Bone marrow (tissue), 2 donors: ENCODE data around the gene DNPH1.

Experiments
- DNase-seq, 2 donors: peaks; one replicate each; lab custom pipeline; 2025; lab: John Stamatoyannopoulos, UW

DNPH1 gene

DNA sequence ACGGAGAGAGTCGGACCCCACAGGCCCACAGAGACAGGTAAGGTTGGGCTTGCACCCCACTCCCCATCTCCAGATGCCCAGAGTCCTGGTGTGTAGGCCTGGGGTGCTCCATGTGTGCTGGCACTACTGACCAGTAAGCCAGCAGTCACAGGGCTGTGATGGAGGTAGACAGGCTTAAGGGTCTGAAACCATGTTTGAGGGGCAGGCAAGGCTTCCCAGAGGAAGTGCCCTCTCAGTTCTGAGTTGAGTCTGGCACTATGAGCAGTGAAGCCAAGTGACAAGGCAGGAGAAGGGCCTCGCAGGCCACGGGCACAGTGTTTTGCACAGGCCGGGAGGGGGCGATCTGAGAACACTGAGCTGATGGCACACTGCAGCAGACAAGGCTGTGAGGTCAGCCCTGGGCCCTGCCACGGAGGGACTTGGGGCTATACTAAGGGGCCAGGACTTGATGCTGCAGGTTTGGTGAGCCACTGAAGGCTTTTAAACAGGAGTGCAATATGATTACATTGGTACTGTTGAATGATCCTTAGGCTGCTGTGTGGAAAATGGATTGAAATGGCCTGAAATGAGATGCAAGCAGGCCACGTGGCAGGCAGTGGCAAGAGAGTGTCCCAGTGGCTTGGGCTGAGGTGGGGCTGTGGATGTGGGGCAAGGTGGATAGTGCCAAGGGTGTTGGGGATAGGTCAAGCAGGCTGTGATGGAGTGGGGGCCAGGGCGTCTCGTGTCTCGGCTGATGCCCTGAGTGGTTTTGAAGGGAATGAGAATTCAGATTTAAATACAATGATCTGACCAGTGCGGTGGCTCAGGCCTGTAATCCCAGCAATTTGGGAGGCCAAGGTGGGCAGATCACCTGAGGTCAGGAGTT is 34.3 kb upstream of the DNPH1 start:
- peak; percentile 41 to 69 for DNase-seq

DNA sequence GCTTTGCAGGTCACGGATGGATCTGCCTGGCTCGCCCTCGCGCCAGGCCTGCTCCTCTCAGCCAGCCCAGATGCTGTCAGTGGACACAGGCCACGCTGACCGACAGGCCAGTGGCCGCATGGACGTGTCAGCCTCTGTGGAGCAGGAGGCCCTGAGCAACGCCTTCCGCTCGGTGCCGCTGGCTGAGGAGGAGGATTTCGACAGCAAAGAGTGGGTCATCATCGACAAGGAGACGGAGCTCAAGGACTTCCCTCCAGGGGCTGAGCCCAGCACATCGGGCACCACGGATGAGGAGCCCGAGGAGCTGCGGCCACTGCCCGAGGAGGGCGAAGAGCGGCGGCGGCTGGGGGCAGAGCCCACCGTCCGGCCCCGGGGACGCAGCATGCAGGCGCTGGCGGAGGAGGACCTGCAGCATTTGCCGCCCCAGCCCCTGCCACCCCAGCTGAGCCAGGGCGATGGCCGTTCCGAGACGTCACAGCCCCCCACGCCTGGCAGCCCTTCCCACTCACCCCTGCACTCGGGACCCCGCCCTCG is 33.6 kb upstream of the DNPH1 start:
- no peak for DNase-seq

DNA sequence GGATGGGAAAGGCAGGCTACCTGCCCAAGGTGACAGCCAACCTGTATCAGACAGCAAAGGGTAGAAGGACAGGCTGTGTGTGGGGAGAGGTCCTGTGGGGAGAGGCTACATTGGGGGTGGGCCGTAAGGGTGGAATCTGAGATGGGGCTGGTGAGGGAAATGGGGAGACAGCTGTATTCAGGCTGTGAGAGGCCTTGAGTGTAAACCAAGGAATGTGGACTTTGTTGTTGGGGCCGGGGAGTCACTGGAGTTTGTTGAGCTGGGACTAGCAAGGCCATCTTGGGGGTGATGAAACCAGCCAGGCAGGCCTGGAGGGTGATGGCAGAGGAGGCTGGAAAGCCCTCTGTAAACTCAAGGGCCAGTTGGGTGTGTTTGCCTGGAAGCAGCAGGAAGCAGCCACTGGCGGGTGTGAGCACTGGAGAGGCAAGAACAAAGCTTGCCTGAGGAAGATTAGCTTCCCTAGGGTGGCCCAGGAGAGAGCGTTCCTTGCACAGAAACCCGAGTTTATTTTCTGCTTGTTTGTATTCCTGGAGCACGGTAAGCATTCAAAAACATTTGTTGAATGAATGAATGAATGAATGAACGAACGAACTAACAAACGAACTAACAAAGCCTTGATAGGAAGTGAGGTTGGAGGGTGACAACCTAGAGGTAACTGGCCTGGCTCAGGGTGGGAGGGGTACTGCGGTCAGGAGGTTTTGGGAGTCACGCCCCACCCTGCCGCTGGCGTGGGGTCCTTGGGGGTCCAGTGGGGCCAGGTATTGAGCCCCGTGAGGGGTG is 32.9 kb upstream of the DNPH1 start:
- DNase-seq = no peak

DNA sequence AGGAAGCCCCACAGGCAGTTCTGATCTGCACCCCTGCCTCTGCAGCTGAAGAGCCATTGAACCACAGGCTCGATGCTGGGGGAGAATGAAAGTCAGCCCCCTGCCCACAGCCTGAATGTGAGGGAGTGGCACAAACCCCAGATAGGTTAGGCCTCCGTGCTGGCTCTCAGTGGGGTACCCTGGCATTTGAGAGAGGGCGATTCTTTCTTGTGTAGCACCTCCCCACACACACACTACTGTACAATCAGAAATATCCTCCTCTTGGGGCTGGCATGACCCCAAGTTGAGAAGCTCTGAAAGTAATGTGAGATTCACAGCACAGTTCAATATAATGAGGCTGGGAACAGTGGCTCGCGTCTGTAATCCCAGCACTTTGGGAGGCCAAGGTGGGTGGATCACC is 31.9 kb upstream of the DNPH1 start:
- no peak for DNase-seq

DNA sequence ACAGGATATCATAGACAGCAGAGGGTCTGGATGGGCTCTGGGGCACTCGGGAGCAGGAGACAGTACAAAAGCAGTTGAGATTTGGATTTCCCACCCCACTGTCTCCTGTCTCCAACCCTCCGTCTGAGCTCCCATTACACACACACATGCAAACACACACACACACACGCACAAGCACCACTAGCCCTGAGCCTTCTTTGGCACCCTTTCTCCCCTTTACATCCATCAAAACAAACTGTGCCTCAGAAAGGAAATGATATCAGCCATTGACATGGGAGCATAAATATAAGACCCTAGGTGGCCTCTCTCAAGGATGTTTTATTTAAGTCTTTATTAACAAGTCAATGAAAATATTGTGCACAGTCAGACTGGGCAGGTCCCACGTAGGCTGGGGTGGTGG is 31.5 kb upstream of the DNPH1 start:
- no peak for DNase-seq

DNA sequence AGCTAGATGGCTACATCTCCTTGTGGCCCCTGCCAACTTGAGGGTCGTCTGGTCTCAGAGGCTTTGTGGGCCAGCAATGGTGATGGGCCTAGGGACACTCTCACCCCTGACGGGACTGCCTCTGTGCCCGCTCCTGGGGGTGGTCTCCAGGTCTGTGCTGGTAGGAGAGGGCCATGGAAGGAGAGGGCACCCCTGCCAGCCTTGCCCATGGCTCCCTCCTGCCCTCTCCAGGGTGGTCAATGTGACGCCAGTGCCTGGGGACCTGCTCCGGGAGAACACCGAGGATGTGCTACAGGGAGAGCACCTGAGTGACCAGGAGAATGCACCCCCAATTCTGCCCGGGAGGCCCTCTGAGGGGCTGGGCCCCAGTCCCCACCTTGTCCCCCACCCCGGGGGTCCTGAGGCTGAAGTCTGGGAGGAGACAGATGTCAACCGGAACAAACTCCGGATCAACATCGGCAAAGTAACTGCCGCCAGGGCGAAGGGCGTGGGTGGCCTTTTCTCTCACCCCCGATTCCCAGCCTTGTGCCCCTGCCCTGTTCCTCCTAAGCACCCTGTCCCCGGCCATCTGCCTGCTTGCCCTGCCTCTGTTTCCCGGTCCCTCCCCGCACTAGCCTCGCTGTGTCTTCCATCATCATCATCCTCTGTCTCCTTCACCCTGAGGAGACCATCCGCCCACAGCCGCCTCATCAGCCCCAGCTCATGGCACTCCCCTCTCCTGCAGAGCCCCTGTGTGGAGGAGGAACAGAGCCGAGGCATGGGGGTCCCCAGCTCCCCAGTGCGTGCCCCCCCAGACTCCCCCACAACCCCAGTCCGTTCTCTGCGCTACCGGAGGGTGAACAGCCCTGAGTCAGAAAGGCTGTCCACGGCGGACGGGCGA is 29.8 kb upstream of the DNPH1 start:
- DNase-seq = no peak

DNA sequence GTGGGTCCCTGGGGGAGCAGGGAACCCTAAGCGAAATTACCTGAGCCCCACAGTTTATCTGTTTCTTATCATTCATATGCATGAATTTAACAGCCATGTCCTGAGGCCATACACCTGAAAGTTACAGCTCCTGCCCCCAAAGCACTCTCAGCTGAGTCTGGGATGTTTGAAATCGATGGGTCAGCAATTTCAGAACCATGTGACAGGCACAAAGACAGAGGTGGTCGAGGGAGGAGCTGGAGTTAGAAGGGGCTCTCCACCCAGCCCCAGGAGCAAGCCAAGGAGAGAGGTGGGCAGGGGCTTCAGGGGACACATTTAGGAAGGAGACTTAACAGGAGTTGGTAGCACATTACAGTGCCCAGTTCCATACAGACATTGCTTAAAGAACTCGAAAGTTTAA is 28.9 kb upstream of the DNPH1 start:
- no peak for DNase-seq

DNA sequence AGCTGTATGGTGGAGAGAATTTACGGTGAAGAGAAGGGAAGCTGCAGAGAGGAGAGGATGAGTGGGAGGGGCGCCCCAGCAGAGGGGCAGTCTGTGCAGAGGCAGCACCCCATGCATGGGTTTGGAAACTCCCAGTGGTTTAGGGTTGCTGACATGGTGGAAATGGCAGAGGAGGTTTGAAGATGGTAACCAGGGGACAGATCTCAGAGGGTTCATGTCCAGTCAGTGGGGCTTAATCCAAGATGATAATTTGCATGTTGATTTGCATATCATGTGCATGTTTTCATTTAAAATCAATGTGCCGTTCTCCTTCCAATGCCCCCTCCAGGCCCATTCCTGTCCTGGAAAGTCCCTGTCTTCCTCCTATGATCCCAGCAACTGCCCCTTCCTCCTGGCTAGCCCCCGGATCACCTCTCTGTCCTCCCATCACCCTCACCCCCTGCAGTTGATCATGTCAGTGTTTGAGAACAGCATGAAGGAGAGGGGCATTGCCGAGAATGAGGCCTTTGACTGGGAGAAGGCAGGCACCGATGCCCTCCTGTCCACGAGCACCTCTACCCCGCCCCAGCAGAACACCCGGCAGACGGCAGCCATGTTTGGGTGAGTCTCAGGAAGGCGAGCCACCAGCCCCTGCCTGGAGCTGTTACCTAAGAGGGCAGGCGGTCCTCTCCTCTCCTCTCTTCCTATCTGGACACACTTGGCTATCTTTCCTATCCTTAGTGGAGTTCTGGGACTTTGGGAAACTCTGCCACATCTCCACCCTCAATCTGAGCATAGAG is 28.3 kb upstream of the DNPH1 start:
- DNase-seq = no peak

DNA sequence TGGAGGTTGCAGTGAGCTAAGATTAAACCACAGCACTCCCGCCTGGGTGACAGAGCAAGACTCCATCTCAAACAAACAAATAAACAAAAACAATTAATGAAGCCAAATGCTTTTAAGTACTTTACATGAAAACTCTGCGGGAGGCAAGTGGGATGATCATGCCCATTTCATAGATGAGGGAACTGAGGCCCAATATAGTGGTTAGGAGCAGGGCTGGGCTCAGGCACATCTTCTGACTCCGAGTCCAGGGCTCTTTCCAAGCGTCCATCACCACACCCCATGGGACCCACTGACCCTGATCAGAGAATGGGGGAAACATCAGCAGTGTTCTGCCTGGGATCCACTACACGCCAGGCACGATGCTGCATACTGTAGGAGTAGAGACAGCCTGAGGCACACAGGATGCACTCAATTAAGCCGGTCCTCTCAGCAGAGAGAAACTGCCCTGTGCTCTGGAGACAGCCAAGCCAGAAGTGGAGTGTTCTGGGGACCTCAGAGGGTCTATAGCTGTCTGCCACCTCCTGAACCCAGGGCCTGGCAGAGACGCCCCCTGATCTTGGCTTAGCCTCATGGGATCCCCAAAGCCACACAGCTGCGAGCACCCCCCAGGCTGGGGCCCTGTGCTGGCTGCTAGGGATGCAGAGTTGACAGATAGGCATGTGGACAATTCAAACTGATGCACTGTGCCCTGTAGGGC is 27.5 kb upstream of the DNPH1 start:
- no peak for DNase-seq

DNA sequence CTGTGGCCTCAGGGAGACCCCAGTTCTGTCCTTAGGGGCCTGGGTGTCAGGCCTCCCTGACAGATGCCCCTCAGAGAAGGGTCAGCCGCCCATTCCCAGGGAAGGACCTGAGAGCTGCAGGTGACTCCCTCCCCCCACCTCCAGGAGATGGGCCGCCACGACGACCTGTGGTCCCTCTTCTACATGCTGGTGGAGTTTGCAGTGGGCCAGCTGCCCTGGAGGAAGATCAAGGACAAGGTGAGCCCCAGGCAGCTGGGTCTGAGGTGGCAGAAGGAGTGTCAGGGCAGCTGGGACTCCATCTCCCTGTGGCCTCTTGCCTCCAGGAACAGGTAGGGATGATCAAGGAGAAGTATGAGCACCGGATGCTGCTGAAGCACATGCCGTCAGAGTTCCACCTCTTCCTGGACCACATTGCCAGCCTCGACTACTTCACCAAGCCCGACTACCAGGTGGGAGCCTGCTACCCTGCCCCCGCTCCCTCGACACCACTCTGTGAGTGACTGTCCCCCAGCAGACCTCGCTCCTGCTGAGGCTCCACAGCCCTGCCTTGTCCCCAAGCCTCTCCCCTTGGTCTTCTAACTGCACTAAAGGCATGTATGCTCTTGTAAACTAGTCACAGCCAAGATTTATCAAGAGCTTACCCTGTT is 26.2 kb upstream of the DNPH1 start:
- DNase-seq = no peak

DNA sequence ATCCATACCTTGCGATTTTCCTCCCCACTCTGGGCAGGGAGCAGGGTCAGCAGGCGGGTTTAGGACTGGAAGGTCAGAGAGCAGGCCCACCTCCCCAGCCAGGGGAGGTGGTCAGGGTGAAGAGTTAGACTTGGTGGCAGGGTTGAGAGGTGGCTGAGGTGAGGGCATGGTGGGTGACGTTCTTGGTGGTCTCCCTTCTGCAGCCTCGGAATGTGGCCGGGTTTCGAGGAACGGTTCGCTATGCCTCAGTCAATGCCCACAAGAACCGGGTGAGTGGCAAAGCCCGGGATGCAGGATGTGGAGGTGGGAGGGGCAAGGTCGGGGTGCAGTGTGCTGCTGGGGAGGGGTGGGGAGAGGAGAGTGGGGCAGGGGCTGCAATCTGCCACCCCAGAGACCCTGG is 25.6 kb upstream of the DNPH1 start:
- no peak for DNase-seq

DNA sequence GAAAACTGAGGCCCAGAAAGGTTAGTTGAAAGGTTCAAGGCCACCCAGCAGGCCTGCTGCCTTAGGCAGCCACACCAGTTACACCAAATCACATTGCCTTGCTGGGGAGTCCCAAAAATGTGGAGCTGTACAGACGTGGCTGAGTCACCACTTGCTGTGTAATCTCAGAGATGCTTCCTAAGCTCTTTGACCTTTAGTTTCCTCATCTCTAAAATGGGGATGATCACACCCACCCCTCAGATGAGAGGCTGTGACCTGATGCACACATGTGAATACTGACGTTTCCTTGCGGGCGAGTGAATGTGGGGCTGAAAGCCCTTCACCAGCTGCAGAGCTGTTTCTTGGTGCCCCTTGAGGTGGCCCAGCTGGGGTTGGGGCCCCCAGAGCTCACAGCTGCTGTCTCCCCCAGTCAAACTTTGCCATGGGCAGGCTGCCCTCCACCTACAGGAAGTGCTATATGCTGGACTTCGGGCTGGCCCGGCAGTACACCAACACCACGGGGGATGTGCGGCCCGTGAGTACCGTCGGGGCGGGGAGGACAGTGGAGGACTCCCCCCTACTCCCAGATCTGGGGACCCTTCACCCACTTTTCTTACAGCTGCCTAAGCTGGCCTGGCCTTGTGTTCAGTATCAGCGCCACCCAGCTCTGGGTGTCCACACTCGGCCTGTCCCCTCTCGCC is 25.0 kb upstream of the DNPH1 start:
- DNase-seq = no peak

DNA sequence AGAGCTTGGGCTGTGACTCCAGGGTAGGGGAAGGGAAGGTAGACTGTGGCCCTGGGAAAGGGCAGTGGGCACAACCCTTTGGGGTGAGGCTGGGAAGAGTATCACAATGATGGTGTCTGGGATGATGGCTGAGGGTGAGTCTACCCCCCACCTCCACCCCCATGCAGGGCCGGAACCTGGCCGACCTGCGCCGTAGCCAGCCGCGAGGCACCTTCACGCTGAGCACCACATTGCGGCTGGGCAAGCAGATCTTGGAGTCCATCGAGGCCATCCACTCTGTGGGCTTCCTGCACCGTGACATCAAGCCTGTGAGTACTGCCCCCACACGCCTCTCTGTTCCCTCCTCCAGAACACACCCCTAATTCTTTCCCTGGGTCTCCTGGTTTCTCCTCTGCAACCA is 24.1 kb upstream of the DNPH1 start:
- DNase-seq = no peak

DNA sequence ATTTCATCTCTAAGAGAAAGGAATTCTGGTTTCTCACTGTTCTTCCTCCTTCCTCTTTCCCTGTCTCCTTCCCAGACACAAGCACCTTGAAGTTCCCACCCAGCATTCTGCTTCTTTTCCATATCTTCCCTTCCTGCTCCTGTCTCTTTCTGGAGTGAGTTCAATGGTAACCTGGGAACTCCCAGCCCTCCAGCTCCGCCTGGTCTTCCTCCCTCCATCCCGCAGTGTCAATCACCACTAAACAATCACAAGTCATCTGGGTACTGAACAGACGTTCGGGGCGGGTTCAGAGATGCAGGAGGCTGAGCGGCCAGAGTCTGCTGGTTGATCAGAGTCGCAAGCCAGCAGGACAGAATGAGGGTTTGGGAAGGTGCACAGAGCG is 21.7 kb upstream of the DNPH1 start:
- DNase-seq = no peak

DNA sequence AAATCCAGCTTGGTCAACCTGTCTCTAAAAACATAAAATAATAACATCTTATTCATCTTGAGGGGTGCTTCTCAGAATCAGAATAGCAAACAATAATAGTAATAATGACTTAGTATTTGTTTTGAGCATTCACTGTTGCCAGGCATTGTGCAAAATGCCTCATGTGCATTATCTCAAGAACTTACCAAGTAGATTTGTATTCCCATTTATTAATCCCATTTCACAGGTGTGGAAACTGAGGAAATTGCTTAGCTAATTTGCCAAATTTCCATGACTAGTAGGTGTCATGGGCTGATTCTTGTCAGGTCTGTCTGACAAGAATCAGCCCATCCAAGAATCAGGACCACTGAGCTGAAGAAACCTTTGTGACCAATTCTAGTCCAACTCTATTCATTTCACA is 19.5 kb upstream of the DNPH1 start:
- DNase-seq = no peak

DNA sequence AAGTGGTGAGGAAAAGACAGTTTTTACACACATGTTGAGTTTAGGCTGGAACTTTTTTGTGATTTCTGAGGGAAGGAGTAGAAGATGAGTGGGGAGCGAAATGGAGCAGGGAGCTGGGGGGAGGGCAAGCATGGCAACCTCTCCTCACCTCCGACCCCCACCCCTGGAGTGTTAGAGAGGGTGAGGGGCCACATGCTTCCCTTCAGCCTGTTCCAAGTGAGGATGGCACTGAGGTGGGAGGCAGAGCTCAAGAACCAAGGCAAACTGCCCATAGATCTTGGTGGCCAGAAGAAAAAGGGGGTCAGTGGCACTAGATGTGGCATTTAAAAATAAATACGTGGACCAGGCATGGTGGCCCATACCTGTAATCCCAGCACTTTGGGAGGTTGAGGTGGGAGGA is 18.8 kb upstream of the DNPH1 start:
- no peak for DNase-seq

DNA sequence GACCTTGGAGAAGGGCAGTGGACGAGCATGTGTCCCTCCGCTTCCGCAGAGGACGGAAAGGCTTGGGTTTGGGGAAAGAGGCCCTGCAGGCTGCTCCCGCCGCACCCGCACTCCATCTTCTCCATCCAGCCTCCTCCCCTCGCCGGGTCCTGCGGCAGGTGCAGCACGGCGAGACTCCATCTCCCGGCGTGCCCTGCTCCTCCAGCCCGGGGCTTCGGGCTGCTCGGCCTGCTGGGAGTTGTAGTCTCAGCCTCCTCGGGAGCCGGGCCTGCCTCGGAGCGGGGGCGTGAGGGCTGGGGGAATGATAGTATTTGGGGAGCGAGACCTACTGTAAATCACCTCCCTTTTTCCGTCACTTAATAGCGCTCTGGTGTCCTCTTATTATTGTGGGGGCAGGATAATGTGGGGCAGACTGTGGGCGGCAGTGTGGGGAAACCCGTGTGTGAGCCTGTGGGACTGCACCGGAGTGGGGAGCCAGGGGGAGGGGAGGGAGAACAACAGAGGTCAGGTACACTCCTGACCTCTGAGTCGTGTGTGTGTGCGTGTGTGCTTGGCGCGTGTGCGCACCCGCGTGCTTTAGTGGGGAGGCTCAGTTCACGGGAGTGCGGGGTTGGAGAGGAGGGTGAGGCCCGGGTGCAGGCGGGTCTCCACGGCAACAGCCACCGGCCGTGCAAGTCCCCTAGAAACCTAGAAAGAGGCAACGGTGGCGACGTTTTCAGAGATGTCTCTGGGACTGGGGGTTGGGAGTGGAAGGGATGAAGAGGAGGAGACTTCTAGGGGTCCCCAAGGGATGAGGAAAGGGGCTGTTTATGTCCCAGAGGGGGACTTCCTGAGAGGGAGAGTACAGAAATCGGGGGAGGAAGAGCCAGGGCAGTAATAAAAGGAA is 18.1 kb upstream of the DNPH1 start:
- DNase-seq = peak in 1 of 2 donors; percentile 28

DNA sequence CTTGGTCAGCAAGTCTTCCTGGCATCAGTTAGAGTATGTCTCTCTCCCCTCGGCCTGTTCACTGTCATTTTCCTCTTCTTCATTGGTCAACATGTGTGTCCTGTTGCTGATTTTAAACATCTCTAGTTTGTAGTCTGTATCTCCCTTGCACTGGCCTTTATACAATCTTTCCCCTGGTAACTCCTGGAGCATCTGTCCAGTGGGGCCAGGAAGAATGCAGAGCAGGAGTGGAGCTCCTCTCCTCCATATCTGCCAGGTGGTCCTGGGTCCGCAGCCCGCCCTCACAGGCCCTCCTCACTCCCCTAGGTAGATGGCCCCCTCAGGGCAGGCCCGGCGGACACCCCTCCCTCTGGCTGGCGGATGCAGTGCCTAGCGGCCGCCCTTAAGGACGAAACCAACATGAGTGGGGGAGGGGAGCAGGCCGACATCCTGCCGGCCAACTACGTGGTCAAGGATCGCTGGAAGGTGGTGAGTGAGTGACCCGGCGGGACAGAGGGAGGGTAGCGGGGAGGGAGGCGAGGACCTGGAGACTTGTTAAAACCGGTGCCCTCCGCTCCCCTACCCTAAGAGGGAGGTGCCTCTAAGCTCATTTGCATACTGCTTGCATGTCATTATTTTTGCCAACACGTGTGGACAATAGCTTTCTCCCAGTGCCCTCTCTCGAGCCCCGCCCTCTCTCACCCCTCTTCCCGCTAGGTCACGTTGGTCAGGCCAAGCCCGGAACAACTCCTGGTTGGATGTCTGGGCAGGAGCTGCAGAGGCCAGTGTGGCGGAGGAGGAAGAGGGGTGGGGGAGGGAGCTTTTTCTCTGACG is 17.2 kb upstream of the DNPH1 start:
- no peak for DNase-seq
